Measurements from ENCODE around the gene NRIP2.

The NRIP2 gene

DNA sequence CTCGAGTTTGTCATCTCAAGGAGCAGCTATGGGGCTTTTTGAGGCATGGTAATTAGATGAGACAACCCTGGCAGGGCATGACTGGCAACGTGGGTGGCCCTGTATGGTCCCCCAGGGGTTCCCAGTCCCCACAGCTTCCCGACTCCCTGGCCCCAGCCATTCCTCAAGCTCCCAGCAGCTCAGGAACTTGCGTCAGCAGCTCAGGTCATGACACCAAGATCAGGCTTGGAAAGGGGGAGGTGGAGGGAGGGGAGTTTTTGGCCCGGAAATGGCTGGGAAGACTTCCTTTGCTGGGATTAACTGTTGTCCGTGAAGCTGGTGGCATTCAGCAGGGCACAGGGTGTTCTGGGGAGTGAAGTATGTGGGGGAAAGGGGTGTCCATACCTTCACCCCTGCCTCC, 10.4 kb upstream of the NRIP2 start:
- no peak for DNase-seq (ENCODE audit: low read depth)

DNA sequence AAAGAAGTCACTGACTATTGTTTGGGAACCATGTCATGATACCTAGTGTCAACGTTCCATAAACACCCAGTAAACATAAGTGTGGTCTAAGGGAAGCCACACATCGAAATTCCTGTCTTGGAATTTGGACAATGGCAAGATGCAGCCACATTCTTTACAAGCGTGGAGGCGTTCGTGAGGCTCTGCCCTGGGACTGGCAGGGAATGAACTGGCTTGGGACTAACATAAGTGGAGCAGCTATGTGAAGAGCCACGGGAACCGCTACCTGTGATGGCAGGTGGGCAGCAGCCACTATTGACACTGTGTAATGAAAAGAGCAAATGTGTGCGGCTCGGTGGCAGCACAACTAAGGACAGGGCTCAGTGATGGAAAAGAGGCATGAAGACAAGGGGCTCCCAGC, 10.0 kb upstream of the NRIP2 start:
- DNase-seq (ENCODE audit: low read depth): no peak

DNA sequence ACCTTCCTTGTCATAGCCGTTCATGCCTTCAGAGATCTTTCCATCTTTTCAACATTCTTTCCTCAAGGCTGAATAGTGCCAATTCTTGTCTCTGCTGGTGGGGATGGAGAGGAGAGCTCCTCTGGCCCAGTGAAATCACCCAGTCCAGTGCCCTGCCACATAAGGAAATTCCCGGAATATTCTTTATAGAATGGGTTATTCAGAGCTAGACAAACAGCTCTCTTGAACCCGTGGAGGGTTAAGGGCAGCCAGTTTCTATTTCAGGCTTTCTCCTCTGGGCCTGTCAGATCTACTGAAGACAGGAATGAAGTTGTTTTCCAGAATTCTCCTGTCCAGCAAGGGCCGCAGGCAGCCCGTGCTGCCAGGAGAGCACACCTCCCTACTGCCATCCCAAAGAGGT, 8.1 kb upstream of the NRIP2 start:
- DNase-seq (ENCODE audit: low read depth): no peak

DNA sequence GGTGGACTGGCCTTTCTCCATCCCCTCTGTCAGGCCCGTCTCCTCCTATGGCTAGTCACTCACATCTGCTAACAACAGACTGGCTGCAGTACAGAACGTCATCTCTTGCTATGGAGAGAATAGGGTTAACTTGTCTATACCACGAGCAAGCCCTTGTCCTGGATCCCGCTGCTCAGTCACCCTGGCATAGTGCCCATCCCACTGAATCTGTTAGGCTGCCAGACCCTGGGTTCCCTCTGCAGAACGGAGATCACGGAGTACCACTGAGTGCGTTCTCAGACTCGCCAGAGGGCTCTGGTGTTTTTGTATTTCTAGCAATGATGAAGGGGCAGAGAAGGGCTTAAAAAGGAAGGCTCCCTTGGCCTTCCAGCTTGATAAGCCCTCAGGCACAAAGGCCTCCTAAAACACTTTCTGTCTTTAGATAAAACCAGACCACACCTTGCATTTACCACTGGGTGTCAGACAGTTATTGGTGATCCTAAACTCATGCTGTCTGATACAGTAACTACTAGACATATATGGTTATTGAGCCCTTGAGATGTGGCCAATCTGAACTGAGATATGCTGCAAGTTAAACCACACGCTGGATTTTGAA, 6.3 kb upstream of the NRIP2 start:
- DNase-seq (ENCODE audit: low read depth): no peak

DNA sequence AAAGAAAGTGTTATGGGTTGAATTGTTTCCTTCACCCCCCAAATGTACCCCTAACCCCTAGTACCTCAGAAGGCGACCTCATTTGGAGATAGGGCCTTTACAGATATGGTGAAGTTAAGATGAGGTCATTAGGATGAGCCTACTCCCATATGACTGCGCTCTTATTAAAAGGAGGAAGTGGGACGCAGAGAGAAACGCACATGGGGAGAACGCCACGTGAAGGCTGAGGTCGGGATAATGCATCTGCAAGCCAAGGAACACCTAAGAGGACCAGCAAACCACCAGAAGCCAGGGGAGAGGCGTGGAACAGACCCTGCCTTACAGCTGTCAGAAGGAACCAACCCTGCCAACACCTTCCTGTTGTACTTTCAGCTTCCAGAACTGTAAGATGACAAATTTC, 1.7 kb upstream of the NRIP2 start:
- DNase-seq (ENCODE audit: low read depth): no peak

DNA sequence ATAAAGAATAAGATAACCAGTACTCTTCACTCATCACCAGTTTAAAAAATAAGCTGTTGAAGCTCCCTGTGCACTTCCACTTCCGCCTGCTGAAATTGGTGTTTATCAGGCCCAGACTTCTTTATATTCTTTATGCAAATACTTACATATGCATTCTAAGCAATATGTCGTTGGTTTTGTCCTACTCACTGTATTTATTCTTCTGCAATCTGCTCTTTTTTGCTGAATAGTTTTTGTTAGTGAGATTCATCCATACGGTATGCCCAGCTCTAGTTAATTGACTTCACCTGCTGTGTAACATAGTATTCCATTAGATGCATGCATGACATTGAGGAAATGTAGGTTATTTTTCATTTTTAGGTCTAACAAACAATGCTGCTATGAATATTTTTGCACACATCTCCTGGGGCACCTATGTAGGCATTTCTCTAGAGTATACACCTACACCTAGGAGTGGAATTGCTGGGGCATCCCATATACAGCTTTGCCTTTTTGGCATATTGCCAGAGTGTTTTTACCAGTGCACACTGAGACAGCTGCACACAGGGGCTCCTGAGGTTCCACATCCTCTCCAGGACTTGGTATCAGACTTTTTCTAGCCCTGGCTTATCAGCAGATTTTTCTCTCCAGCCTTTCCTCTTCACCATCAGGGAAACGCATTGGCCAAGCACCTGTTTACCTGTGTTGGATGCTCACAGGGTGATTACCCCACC, 1.0 kb upstream of the NRIP2 start:
- no peak for DNase-seq (ENCODE audit: low read depth)

DNA sequence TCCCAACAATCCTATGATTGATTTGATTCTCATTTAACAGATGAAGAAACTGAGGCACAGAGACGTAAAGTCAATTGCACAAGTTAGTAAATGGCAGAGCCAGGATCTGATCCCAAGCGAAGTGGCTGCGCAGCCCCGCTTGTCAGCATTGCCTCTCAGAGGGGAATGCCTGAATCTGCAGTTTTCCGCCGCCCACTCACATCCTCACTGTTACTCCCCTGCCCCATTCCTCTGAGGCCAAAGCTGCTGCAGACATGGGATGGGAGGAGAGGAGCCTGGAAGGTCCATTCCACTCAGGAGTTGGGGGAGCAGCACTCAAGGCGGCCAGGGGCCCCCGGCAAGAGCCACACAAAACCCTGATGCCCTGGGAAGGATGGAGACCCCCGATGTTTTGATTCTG, 1.0 kb downstream of the NRIP2 start:
- DNase-seq (ENCODE audit: low read depth): no peak

DNA sequence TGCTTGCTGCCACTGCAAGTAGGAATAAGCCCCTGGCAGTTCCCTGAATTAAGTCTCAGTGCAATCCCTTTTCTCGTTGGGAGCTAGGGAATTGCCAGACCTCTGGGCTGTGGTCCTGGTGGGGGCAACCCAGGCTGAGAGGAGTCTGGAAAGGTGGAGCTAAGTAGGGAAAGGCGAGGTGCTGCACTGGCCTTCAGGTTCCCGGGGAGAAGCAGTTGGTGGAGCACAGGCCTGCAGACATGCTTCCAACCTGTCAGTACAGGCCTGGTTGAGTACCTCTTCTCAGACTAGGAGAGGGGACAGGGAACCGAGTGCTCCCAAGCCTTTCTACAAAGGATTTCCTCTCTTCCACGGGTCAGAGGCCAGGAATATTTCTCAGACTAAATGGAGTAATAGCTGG, 1.5 kb downstream of the NRIP2 start:
- no peak for DNase-seq (ENCODE audit: low read depth)

DNA sequence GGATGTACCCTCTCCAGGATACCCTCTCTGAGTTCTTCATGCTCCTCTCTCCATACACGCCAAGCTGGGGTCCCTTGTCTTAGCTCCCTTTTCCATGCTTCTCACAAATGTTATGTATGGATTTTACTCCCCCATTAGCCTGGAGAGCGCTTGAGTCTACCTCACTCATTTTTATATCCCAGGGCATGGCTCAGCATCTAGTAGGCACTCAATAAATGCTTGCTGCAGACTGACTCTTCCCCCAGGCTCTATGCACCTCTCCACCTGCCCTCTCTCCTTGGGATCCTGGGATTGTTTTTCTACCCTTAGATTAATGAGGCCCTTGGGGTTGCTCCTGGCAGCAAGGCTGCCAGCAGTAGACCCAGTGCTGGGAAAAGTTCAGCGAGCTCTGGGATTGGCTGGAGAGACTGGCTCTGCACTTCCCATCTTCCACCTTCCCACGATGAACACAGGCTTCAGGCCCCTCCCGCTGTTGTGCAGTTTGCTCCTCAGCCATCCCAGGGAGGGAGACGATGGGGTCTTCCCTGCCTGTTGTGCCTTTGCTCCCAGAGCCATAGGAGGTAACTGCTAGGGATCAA, 2.2 kb downstream of the NRIP2 start:
- DNase-seq (ENCODE audit: low read depth): no peak

DNA sequence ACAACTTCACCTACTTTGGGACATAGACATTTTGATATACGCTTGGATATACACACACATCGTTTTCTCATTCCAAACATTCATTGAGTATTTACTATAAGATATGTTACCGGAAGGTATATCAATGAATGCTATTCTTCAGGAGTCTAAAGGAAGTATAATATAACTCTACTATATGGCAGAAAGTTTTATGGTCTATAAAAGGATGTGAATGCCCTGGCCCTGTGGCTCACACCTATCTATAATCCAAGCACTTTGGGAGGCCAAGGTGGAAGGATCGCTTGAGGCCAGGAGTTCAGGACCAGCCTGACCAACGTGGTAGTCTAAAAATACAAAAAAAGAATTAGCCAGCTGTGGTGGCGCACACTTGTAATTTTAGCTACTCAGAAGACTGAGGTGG, 5.6 kb downstream of the NRIP2 start:
- no peak for DNase-seq (ENCODE audit: low read depth)

DNA sequence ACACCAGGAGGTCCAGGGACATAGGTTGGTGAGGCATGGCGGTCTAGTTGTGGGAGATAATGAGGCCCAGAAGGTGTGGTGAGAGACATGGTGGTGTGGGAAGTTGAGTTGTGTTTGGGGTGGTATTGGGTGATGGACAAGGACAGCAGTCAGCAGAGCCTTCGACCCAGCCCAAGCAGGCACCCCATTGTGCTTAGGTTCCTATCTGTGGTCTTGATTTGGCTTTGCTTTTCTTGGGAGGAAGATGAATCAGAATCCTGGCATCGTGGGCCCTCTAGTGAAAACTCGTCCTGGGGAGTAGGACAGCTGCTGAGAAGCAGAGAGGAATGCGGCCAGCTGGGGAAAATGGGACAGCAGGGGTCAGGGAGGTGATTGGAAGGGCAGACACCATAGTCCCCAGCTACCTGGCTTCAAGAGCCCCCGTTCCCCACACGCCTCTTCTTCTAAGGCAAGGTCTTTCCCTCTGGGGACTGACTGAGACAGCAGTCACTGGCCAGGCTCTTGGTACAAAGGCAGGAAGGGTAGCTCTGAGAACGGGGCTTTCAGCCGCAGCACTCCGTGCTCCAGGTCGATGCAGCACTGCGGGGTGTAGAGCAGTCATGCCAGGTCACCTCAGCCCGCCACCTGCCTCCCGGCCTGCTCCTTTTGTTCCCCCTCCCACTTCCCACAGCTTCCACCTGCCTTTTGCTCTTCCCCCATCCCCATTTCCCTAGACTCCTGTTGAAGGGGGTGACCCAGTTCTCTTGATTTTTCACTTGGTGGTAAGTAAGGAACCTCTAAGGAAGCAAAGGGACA, 7.9 kb downstream of the NRIP2 start:
- DNase-seq (ENCODE audit: low read depth): no peak

DNA sequence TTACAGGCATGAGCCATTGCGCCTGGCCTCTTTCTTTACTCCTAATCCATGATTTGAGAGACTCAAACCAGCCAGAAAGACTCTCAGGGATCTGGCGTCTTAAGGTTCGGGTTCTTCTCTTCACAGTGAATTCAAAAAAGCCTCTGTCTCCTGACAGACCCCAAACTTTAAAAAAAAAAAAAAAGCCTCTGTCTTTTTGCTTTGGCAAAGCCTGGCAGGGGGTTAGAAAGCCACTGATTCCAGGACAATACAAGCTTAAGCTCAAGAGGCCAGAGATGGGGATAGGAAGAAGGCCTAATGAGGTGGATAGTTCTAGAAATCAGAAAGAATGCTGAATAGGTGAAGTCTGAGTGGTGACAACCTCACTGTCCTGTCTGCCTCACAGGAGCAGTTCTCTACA, 8.8 kb downstream of the NRIP2 start:
- no peak for DNase-seq (ENCODE audit: low read depth)

DNA sequence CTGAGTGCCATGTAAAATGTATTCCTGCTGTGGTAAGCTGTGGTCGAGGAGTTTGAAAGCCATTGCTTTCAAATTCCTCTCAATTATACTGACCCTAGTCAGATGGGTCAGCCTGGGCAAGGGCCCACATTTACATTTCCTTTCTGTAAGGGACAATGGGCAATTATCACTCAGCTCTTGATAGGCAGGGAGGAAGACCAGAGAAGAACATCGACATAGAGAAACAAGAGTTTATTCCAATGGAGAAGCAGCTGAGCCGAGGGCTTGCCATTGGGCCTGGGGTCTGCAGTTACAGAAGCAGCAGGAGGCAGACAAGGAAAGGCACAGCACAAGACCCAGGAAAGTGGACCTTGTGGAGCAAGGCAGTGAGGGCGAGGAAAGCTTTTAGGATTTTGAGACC, 9.7 kb downstream of the NRIP2 start:
- no peak for DNase-seq (ENCODE audit: low read depth)

DNA sequence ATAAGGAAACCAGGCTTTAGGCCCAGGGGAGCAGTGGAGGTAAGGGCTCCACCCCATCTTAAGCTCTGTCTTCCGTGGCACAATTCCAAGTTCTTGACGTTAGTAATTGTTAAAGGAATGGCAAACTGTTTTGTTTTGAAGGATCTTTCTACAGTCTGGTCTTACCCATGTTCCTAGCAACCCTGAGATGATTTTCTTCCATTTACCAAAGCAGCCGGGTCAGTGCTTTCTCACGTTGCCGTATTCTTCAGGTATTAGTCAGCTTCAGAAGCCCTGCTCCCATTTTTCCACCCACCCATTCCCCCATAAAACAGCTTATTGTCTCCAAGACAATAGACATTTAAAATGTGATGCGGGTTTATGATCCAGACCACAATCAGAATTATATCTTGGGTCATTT, 10.3 kb downstream of the NRIP2 start:
- DNase-seq (ENCODE audit: low read depth): no peak

DNA sequence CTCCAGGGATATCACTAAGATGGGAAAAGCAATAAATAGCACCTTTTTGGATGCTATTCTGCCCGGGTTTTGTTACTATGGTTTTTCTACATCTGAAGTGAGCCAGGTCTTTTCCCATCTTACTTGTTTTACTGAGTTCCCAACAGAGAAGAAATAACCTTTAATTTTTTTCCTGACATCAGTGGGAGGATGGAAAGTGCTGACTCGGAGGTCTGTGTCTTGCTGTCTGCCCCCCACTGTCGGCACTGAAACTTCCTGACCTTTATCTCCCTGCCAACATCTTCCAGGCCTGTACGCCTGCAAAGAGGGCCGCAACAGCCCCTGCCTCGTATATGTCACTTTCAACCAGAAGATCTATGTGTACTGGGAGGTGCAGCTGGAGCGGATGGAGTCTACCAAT, 11.4 kb downstream of the NRIP2 start:
- no peak for DNase-seq (ENCODE audit: low read depth)

DNA sequence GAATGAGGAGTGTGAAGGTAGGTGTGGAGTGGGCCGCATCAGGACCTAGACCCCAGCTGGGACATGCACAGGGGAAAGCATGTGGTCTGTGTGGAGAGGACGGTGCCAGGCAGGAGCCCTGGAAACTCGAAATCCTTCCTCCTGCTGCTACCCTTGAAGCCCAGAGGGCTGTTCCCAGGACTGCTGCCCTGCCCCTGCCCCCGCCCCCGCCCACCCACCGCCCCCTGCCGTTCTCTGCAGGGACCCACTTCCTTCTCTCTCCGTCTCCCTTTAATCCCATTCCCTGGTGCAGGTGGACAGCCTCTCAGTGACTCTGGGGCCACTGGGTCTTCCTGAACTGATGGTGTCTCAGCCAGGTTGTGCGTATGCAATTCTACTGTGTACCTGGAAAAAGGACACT, 14.4 kb downstream of the NRIP2 start:
- DNase-seq (ENCODE audit: low read depth): no peak

DNA sequence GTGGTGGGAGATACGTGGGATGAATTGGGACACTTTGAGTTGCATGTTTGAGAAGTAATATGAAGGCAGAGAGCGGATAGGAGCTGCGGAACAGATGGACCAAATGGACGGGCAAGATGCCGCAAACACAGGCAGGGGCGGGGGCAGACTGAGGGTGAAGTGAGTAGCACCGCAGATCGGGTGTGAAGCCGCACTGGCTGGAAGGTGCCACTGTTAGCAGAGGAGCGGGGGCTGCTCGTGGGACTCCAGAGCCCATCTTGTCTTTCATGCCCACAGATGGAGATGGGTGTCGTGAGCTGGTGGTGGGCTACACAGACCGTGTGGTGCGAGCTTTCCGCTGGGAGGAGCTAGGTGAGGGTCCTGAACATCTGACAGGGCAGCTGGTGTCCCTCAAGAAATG, 15.0 kb downstream of the NRIP2 start:
- no peak for DNase-seq (ENCODE audit: low read depth)

DNA sequence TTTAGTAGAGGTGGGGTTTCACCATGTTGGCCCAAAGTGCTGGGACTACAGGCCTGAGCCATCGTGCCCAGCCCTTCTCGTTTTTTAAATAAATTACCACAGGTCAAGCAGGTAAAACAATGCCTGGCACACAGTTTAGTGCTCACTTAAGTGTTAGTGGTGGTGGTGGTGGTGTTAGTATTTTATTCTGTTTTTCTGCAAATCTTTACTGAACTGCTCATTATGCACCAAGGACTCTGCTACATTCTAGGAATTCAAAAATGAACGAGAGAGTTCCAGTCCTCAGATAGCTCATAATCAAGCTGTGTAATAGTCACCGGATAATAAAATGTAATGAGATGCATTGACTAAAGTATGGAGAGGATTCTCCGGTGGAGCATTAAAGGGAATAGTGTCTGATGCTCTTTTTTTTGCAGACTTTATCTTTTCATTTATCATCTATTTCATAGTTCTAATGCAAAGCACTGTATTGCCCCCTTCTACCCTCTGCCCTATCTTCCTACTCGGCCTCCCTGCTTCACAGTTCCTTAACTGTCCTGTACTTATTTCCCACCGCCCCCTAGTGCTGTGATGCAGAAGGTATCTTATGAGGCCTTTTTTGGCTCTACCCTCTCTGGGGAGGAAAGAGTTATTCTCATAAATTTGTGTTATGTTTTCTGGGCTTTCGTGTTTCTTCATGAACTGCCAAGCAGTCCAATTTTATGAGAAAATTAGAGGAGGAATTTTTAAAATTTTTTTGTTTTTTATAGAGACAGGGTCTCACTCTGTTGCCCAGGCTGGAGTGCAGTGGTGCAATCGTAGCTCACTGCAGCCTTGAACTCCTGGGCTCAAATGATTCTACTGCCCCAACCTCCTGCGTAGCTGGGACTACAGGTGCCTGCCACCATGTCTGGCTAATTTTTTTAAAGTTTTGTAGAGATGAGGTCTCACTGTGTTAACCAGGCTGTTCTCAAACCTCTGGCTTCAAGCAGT, 21.3 kb downstream of the NRIP2 start:
- DNase-seq (ENCODE audit: low read depth): no peak

DNA sequence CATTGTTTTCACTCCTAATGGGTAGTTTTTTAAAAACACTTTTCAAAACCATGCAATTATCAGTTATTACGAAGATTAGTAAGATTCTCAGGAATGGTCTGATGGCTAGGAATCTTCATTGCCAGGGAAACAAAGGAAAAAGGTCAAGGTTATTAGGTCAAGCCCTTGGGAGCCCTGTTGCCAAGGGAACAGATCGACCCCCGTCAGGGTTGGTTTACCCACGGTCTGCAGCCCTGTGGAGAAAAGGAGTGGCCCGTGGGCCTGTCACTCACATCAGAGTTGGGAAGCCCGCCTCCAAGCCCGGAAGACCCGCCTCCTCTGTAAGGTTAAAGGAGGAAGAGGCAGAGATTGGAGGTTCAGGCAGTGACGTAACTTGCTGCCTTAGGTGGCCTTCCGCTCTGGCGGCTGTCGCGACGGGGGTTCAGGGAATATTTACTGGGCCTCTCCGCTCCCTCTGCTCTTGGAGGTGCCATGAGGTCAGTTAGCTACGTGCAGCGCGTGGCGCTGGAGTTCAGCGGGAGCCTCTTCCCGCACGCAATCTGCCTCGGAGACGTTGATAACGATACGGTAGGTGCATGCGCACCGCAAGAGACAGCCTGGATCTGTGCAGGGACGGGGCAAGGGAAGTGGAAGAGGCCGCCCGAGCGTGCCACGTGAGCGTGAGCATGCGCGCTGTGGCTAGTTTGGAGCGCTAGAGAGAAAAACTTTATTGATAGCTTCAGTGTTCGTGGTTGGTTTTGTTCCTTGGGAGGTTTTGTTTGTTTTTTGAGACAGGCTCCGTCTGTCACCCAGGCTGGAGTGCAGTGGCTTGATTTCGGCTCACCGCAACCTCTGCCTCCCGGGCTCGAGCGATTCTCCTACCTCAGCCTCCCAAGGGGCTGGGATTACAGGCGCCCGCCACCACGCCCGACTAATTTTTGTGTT, 22.3 kb downstream of the NRIP2 start, which contains the start of gene ITFG2:
Gene ITFG2, plus strand, starts transcription at position 379 of the 924 bp plus-strand sequence. Its CDS starts 93 bp downstream, at position 472.
- peak; percentile 90 for DNase-seq (ENCODE audit: low read depth)

DNA sequence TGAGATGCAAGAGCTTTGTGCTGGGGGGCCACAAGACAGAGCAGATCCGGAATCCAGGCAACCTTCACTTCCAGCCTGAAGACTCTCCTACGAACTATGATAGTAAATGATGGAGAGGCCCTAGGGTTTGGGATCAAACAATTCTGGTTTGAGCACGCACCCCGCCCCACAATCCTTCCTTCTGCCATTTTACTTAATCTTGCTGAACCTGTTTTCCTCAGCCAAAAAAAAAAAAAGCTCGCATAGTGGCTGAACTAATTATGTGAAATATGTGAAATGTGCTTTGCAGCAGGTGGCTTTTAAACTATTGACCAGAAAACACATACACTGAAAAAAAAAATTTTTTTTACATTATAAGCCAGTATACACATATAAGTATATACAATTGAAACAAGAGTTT, 23.0 kb downstream of the NRIP2 start:
- no peak for DNase-seq (ENCODE audit: low read depth)

DNA sequence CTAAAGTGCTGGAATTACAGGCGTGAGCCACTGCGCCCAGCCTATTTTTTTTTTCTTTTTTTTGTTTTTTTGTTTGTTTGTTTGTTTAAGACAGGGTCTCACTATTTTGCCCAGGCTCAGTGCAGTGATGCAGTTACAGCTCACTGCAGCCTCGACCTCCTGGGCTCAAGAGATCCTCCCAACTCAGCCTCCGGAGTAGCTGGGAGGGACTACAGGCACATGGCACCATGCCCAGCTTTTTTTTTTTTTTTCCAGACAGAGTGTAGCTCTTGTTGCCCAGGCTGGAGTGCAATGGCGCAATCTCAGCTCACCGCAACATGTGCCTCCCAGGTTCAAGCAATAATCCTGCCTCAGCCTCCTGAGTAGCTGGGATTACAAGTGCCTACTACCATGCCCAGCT, 28.1 kb downstream of the NRIP2 start:
- no peak for DNase-seq (ENCODE audit: low read depth)

Data from stimulated activated CD8-positive, alpha-beta memory T cell treated with anti-CD3 and anti-CD28 coated beads, Interleukin-7, amount 100 ng/mL, for 24 hours (primary cell).